PC-3 (cell line): ENCODE measurements around the gene SNCG. TPM values are rescaled to one million over a fixed set of nuclear protein-coding genes. Genes with fewer than 3 reads are reported as not detected.

Source experiments
- ATAC-seq: fragments of 200-7000 bp; cut with Tn5 transposase; 2 replicates; pipeline ENCODE4 v1.9.1; 2020; ENCODE audit warnings: mild to moderate bottlenecking, moderate library complexity
- Bru-seq: library from RNA; stranded (reverse); fragments of 400-500 nt; gene quantifications from one replicate; lab custom pipeline; 2021; lab: Mats Ljungman, UMichigan
- BruChase-seq, 2 experiments: library from RNA; stranded (reverse); fragments of 400-500 nt; gene quantifications; one replicate each; lab custom pipeline; 2021; lab: Mats Ljungman, UMichigan
- BruUV-seq: library from RNA; stranded (reverse); fragments of 400-500 nt; replicated peaks from 2 replicates; lab custom pipeline; 2021; lab: Mats Ljungman, UMichigan
- CTCF ChIA-PET: fragments of 300-600 bp; sonication (Branson Sonifier 250); formaldehyde crosslinking; loops from one replicate; lab custom pipeline; 2022; ENCODE audit warnings: antibody characterized with exemption; lab: Charles Lee
- POLR2A ChIA-PET: fragments of 300-600 bp; sonication (Branson Sonifier 250); formaldehyde crosslinking; loops from one replicate; lab custom pipeline; 2022; ENCODE audit warnings: antibody characterized with exemption; ENCODE audit not compliant: unreplicated experiment; lab: Charles Lee
- DNase-seq: peaks from one replicate; pipeline ENCODE4 v3.0.0-alpha.2; 2015
- H2AFZ ChIP-seq: fragments of 300-600 bp; sonication (generic); 2 replicates; pipeline ENCODE4 v1.6.0; 2016; ENCODE audit warnings: antibody characterized with exemption, low read length
- H3F3A ChIP-seq: fragments of 300-600 bp; sonication (generic); one replicate; pipeline ENCODE4 v1.6.0; 2017; ENCODE audit warnings: antibody characterized with exemption, low read length, control low read depth, mild to moderate bottlenecking; ENCODE audit not compliant: unreplicated experiment
- H3K27ac ChIP-seq: fragments of 300-600 bp; sonication (generic); 2 replicates; pipeline ENCODE4 v1.5.1; 2016; ENCODE audit warnings: mild to moderate bottlenecking, low read length
- H3K27me3 ChIP-seq: fragments of 300-600 bp; sonication (generic); 2 replicates; pipeline ENCODE4 v1.6.1; 2016; ENCODE audit warnings: low read length, mixed read lengths
- H3K36me3 ChIP-seq: fragments of 300-600 bp; sonication (generic); 2 replicates; pipeline ENCODE4 v1.6.1; 2016; ENCODE audit warnings: low read depth, mixed run types, low read length, mixed read lengths
- H3K4me1 ChIP-seq: fragments of 300-600 bp; sonication (generic); 2 replicates; pipeline ENCODE4 v1.5.1; 2016; ENCODE audit warnings: low read length; ENCODE audit not compliant: insufficient read depth
- H3K4me2 ChIP-seq: fragments of 300-600 bp; sonication (generic); 2 replicates; pipeline ENCODE4 v1.6.0; 2016; ENCODE audit warnings: low read length
- H3K4me3 ChIP-seq: fragments of 300-600 bp; sonication (generic); 2 replicates; pipeline ENCODE4 v1.5.1; 2016; ENCODE audit warnings: mild to moderate bottlenecking, low read length, mixed read lengths
- H3K79me2 ChIP-seq: fragments of 300-600 bp; sonication (generic); 2 replicates; pipeline ENCODE4 v1.6.1; 2017; ENCODE audit warnings: low read length, mixed read lengths
- H3K9ac ChIP-seq: fragments of 300-600 bp; sonication (generic); 2 replicates; pipeline ENCODE4 v1.6.0; 2016; ENCODE audit warnings: mild to moderate bottlenecking, low read length
- H3K9me2 ChIP-seq: fragments of 300-600 bp; sonication (generic); replicated peaks from 2 replicates; pipeline ENCODE4 v1.6.1; 2016; ENCODE audit warnings: mixed run types, low read length, mixed read lengths
- H3K9me3 ChIP-seq: fragments of 300-600 bp; sonication (generic); 2 replicates; pipeline ENCODE4 v1.6.1; 2016; ENCODE audit warnings: low read length, mixed read lengths
- H4K20me1 ChIP-seq: fragments of 300-600 bp; sonication (generic); 2 replicates; pipeline ENCODE4 v1.6.1; 2016; ENCODE audit warnings: low read length, mixed read lengths
- EZH2 ChIP-seq: fragments of 300-600 bp; sonication (generic); IDR thresholded peaks from one replicate; pipeline ENCODE4 v1.6.1; 2017; ENCODE audit warnings: antibody characterized with exemption, mild to moderate bottlenecking, low read length; ENCODE audit not compliant: unreplicated experiment
- EZH2phosphoT487 ChIP-seq: fragments of 300-600 bp; sonication (generic); IDR thresholded peaks from 2 replicates; pipeline ENCODE4 v1.6.1; 2018; ENCODE audit warnings: mild to moderate bottlenecking, antibody characterized with exemption, low read length, borderline replicate concordance
- intact Hi-C: fragments of 100-400 bp; cut with micrococcal nuclease; formaldehyde crosslinking; loops from 2 replicates; pipeline ENCODE4 v1.9.0; 2023
- long read RNA-seq: library from polyadenylated mRNA; unstranded; transcript quantifications from one replicate; pipeline ENCODE4 v2.0.0, GENCODE V29; 2021; ENCODE audit not compliant: unreplicated experiment
- total RNA-seq: library from RNA; depleted of rRNA; stranded (reverse); fragments of >200 nt; gene quantifications from 2 replicates; pipeline ENCODE4 v1.2.3, GENCODE V29; 2014; rRNA removed
- TF ChIP-seq, protein P1 (sequence below): fragments of 300-600 bp; sonication (generic); conservative IDR thresholded peaks from 2 replicates; pipeline ENCODE4 v1.5.1; 2017; ENCODE audit warnings: antibody characterized with exemption, low read depth, mild to moderate bottlenecking, low read length

The SNCG gene
- 0.86 and 2.7 TPM in 2 replicates for total RNA-seq
- percentile 21 among the genes with signal in this experiment for Bru-seq, nascent RNA
- BruChase-seq, experiment 1, labeled RNA remaining after a 6-hour chase = percentile 18 among the genes with signal in this experiment
- BruChase-seq, experiment 2, labeled RNA remaining after a 2-hour chase = percentile 30 among the genes with signal in this experiment
- long read RNA-seq = 0 reads

DNA sequence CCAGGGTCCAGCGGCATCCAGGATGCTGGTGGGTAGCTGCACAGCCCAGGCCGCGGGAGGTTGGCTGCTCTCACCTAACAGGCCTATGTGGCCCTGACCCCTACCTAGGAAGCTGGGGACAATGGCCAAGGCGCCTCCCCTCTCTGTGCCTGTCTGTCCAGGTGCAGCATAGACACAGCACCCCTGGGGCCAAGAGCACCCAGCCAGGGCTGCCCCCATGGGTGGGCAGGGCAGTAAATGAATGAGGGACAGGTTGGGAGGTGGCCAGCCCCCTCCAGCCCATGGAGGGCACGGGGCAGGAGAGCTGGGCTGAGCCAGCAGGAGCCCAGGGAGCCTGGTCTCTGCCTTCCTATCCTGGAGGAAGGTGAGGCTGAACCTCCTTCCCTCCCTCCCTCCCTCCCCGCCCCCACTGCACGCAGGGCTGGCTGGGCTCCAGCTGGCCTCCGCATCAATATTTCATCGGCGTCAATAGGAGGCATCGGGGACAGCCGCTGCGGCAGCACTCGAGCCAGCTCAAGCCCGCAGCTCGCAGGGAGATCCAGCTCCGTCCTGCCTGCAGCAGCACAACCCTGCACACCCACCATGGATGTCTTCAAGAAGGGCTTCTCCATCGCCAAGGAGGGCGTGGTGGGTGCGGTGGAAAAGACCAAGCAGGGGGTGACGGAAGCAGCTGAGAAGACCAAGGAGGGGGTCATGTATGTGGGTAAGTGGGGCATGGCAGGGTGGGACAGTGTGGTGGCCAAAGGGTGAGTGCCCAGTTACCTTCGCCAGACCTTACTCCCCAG, at the start of gene SNCG:
Gene SNCG, plus strand, starts transcription at position 484 of the 785 bp plus-strand sequence. Its CDS starts 99 bp downstream, at position 583.
- Histone ChIP-seq H3K79me2 (no peaks in the 10 kb centered on the region), H3K27me3 (no peaks in the 10 kb centered on the region), H3K9ac (no peak within 1 kb of the TSS), H4K20me1 (no peaks in the 10 kb centered on the region), H3K4me2 (peak within 1 kb of the TSS; percentile 57), H3K36me3 (no peaks in the 10 kb centered on the region), H3K9me3 (no peaks in the 10 kb centered on the region), H3K4me1 (peaks cover 33% of the 10 kb centered on the region), H3K9me2 (no peaks in the 10 kb centered on the region), H3K4me3 (no peak within 1 kb of the TSS), H2AFZ (0 out of 2 replicates have a peak within 1 kb of the TSS, but pooled peaks have one; percentile 42), H3F3A (no peaks in the 10 kb centered on the region), H3K27ac (peak within 1 kb of the TSS; percentile 39; the same call in 1 of the 2 replicates)
- intact Hi-C loops = no loop called here
- POLR2A ChIA-PET = no interaction called here
- ATAC-seq = no peak
- TF ChIP-seq EZH2 (no peak), EZH2phosphoT487 (no peak)
- TF ChIP-seq, protein P1, sequence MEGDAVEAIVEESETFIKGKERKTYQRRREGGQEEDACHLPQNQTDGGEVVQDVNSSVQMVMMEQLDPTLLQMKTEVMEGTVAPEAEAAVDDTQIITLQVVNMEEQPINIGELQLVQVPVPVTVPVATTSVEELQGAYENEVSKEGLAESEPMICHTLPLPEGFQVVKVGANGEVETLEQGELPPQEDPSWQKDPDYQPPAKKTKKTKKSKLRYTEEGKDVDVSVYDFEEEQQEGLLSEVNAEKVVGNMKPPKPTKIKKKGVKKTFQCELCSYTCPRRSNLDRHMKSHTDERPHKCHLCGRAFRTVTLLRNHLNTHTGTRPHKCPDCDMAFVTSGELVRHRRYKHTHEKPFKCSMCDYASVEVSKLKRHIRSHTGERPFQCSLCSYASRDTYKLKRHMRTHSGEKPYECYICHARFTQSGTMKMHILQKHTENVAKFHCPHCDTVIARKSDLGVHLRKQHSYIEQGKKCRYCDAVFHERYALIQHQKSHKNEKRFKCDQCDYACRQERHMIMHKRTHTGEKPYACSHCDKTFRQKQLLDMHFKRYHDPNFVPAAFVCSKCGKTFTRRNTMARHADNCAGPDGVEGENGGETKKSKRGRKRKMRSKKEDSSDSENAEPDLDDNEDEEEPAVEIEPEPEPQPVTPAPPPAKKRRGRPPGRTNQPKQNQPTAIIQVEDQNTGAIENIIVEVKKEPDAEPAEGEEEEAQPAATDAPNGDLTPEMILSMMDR = no peak
- BruUV-seq = no TSS peak
- DNase-seq = no peak
- CTCF ChIA-PET = no interaction called here

DNA sequence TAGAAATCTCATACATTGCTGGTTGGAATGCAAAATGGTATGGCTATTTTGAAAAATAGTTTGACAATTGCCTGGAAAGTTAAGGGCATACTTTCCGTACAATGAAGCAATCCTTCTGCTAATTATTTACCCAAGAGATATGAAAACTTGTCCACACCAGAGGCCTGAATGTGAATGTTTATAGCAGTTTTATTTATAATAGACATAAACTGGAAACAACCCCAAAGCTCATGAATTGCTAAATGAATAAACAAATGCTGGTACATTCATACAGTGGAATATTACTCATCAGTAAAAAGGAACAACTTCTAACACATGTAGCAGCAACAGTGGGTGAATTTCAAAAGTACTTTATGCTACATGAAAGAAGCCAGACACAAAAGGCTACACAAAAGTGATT, 43.7 kb upstream of the SNCG start:
- H3K4me1 ChIP-seq = no peaks in the 10 kb centered on the region
- no peak overlapping the region for H3K4me3 ChIP-seq
- H3K27ac ChIP-seq = no peak overlapping the region
- H4K20me1 ChIP-seq = no peaks in the 10 kb centered on the region
- POLR2A ChIA-PET = no interaction called here
- ATAC-seq (no peak), DNase-seq (no peak)
- CTCF ChIA-PET = no interaction called here
- H2AFZ ChIP-seq = no peak overlapping the region
- TF ChIP-seq EZH2 (no peak), EZH2phosphoT487 (no peak)
- TF ChIP-seq, protein P1 = no peak
- no peaks in the 10 kb centered on the region for H3K79me2 ChIP-seq
- no peaks in the 10 kb centered on the region for H3F3A ChIP-seq
- H3K9me3 ChIP-seq = no peaks in the 10 kb centered on the region
- no peaks in the 10 kb centered on the region for H3K27me3 ChIP-seq
- no peak overlapping the region for H3K4me2 ChIP-seq
- H3K9ac ChIP-seq = no peak overlapping the region
- H3K9me2 ChIP-seq = no peaks in the 10 kb centered on the region
- H3K36me3 ChIP-seq = peaks cover 14% of the 10 kb centered on the region
- no TSS peak for BruUV-seq
- intact Hi-C loops = no loop called here
